HG02678 (cell line): ENCODE data around the gene OR2M7.
"Not testable (repeated sequence)": the region's sequence is repeated elsewhere in the genome, so short reads cannot be mapped to it uniquely, and the experiment has no call there.

Experiments
- ATAC-seq: cut with Tn5 transposase; IDR thresholded peaks from one replicate; pipeline ENCODE4 v1.9.1; 2021; ENCODE audit warnings: mild to moderate bottlenecking, moderate library complexity; ENCODE audit not compliant: unreplicated experiment

OR2M7 gene

GRCh38 chr1:248324468-248324867 lies at the start of gene OR2M7:
Gene OR2M7 (minus strand): TSS chr1:248324568. CDS start chr1:248324568, 0 bp downstream.
- no peak for ATAC-seq

- no peak for ATAC-seq
Observed at GRCh38 chr1:248373761-248374160, 49.4 kb upstream of the OR2M7 start.

GRCh38 chr1:248372394-248372793 lies 48.0 kb upstream of the OR2M7 start:
- ATAC-seq, result no peak

GRCh38 chr1:248366609-248367008 lies 42.2 kb upstream of the OR2M7 start:
- ATAC-seq, result no peak

- no peak for ATAC-seq
Observed at GRCh38 chr1:248361121-248361715, 36.9 kb upstream of the OR2M7 start, which contains the start of gene OR2T4. Gene OR2T4 (plus strand): TSS chr1:248361665. CDS start chr1:248361665, 0 bp downstream.

- ATAC-seq, result no peak
Observed at GRCh38 chr1:248359415-248359814, 35.0 kb upstream of the OR2M7 start.

- no peak for ATAC-seq
Observed at GRCh38 chr1:248348475-248348874, 24.1 kb upstream of the OR2M7 start, which contains the start of gene OR14C36. Gene OR14C36 (plus strand): TSS chr1:248348775. CDS start chr1:248348775, 0 bp downstream.

GRCh38 chr1:248343451-248343850 lies 19.1 kb upstream of the OR2M7 start:
- no peak for ATAC-seq

GRCh38 chr1:248316796-248317195 lies 7.6 kb downstream of the OR2M7 start:
- no peak for ATAC-seq

GRCh38 chr1:248306740-248307139 lies 17.6 kb downstream of the OR2M7 start:
- not testable (repeated sequence) for ATAC-seq

GRCh38 chr1:248306103-248306502 lies 18.3 kb downstream of the OR2M7 start:
- no peak for ATAC-seq

GRCh38 chr1:248305672-248306071 lies 18.7 kb downstream of the OR2M7 start:
- not testable (repeated sequence) for ATAC-seq

- ATAC-seq, result no peak
Observed at GRCh38 chr1:248303324-248303723, 21.0 kb downstream of the OR2M7 start, which contains the start of gene OR2T12. Gene OR2T12 (minus strand): TSS chr1:248303424. CDS start chr1:248295578, 7,846 bp downstream.

GRCh38 chr1:248288391-248288790 lies 36.0 kb downstream of the OR2M7 start:
- no peak for ATAC-seq

GRCh38 chr1:248277876-248278275 lies 46.5 kb downstream of the OR2M7 start, which contains the start of gene OR2T33:
Gene OR2T33 (minus strand): TSS chr1:248277976. CDS start chr1:248273814, 4,162 bp downstream.
- ATAC-seq, result no peak
